ENCODE measurements around the gene EPB41.

GRCh38 chr1:28936094-28936493, 21.7 kb downstream of the EPB41 start:
- TF ChIP-seq CTCF (IDR thresholded peaks at IDR 0.05) (no peak), POLR2A (IDR thresholded peaks at IDR 0.05) (no peak)

Data from esophagus squamous epithelium (tissue), 4 donors.